ENCODE data around the gene RAB34. TPM values are rescaled to one million over a fixed set of nuclear protein-coding genes. Genes with fewer than 3 reads are reported as not detected.

The RAB34 gene
- total and polyA plus RNA-seq, 9 of the 15 experiments (the other 6 are each of a cell fraction or from before 2014, with no cell fraction given) = 0.07 to 3.8 (median 0.46) TPM; not detected in 1

- H3K9me1 ChIP-seq (ENCODE audit: control insufficient read depth, insufficient read depth, low read length) = no peaks in the 10 kb centered on the region
- WGBS (ENCODE audit: insufficient coverage, low coverage, missing lambda C conversion rate) = 73% methylated on average over 5 of the region's 5 CpGs
- no peak for TF ChIP-seq POLR2AphosphoS2 (IDR thresholded peaks at IDR 0.05; ENCODE audit: low read length)
- TF ChIP-seq SUPT5H (IDR thresholded peaks at IDR 0.05) = peak; percentile 56; the same call in 1 of the 2 replicates
- TF ChIP-seq HBP1 (CRISPR knock-in tag; IDR thresholded peaks at IDR 0.05) = 0 out of 2 replicates have a peak, but pooled peaks have one; percentile 51
- peak; percentile 50; the same call in 1 of the 2 replicates for TF ChIP-seq POLR2A (conservative IDR thresholded peaks at IDR 0.05)
- TF ChIP-seq POLR2G (IDR thresholded peaks at IDR 0.05; ENCODE audit: low read depth, low read length) = peak; percentile 43
- no peak for TF ChIP-seq MEF2D (tag; conservative IDR thresholded peaks at IDR 0.05; ENCODE audit: low read depth)
- H3K9ac ChIP-seq (ENCODE audit: insufficient read depth in 1 of 2, low read depth in 2 of 2, low read length in 2 of 2) = peak overlapping the region in 1 of 2 experiments; percentile 72; a peak in 2 of 4 replicates
- FAIRE-seq (no peak), ATAC-seq (no peak; the same call in 2 of the 3 replicates), DNase-seq (ENCODE audit: extremely low read depth in 1 of 4, low spot score in 3 of 4) (peak in 1 of 4 experiments; percentile 13)
- H2AFZ ChIP-seq (ENCODE audit: low read depth, low read length) = no peak overlapping the region
- peaks cover 7 to 18% of the 10 kb centered on the region in 2 experiments; a peak in 4 of 5 replicates for H3K4me1 ChIP-seq (replicated peaks in 1 of 2; ENCODE audit: control insufficient read depth in 2 of 2, insufficient read depth in 2 of 2, low read length in 2 of 2)
- H3K27me3 ChIP-seq (ENCODE audit: control insufficient read depth in 2 of 2, insufficient read depth in 2 of 2, low read length in 2 of 2) = no peaks in the 10 kb centered on the region
- H3K4me2 ChIP-seq (ENCODE audit: insufficient read depth, low read length) = no peak overlapping the region
- H3K36me3 ChIP-seq (ENCODE audit: control insufficient read depth, insufficient read depth, low read length) = peaks cover 51% of the 10 kb centered on the region; the same call in 2 of the 3 replicates
- POLR2A ChIA-PET = interaction anchor here (0.6 to 4.0 kb wide), 8 partner anchors 11 to 67 kb away, joined by 3 to 27 read pairs (median 4); partner anchors contain the start of genes RPL23A, SDF2 and SUPT6H
- CTCF ChIA-PET (ENCODE audit: low intra/inter-chr PET ratio) = no interaction called here
- H3K4me3 ChIP-seq = no peak overlapping the region
- peaks cover 5% of the 10 kb centered on the region; the same call in 2 of the 3 replicates for H3K79me2 ChIP-seq (ENCODE audit: control insufficient read depth, insufficient read depth, low read length)
- H3K27ac ChIP-seq (ENCODE audit: extremely low read depth, low read depth, low read length) = no peak overlapping the region
- in situ Hi-C loops (cut with MboI) = no loop called here
- H3K9me3 ChIP-seq (replicated peaks; ENCODE audit: control insufficient read depth, insufficient read depth, low read depth, low read length) = 0 out of 2 replicates have a peak, but pooled peaks cover 2% of the 10 kb centered on the region
- no TSS peak for BruUV-seq (replicated peaks)
- intact Hi-C loops (cut with micrococcal nuclease) = no loop called here
- H4K20me1 ChIP-seq (replicated peaks; ENCODE audit: control insufficient read depth, insufficient read depth, low read length) = no peaks in the 10 kb centered on the region; the same call in 1 of the 2 replicates
Measured at GRCh38 chr17:28705074-28705659, 12.5 kb downstream of the RAB34 start.
